Endothelial cell of umbilical vein (primary cell): Measurements from ENCODE around the gene TOR1A.
A peak's percentile ranks its signal among the peaks of the same experiment; 100 is the strongest.

Experiments used
- CTCF ChIP-seq, 2 donors: IDR thresholded peaks; 1 replicate in 1 of 2; 2 replicates in 1 of 2; pipeline ENCODE4 v1.5.1; 2011; ENCODE audit warnings: low read length in 2 of 2, mild to moderate bottlenecking in 2 of 2, moderate library complexity in 2 of 2, control low read depth in 1 of 2, inconsistent platforms in 1 of 2, low read depth in 1 of 2; ENCODE audit not compliant: insufficient read depth in 1 of 2; ENCODE audit errors: extremely low read depth in 1 of 2
- EZH2 ChIP-seq: IDR thresholded peaks from 2 replicates; pipeline ENCODE4 v1.6.1; 2012; ENCODE audit warnings: borderline replicate concordance, low read depth, mild to moderate bottlenecking, moderate library complexity, low read length, inconsistent platforms; ENCODE audit not compliant: severe bottlenecking
- JUN ChIP-seq: IDR thresholded peaks from 2 replicates; pipeline ENCODE4 v1.6.1; 2011; ENCODE audit warnings: borderline replicate concordance, low read depth; ENCODE audit not compliant: insufficient read length, insufficient read depth
- MAX ChIP-seq: IDR thresholded peaks from 2 replicates; pipeline ENCODE4 v1.6.1; 2011; ENCODE audit not compliant: insufficient read depth, insufficient read length
- MYC ChIP-seq: IDR thresholded peaks from one replicate; pipeline ENCODE4 v1.6.1; 2011; ENCODE audit warnings: mild to moderate bottlenecking, low read depth, low read length
- POLR2A ChIP-seq: IDR thresholded peaks from 2 replicates; pipeline ENCODE4 v1.6.1; 2012; ENCODE audit warnings: low read depth, mild to moderate bottlenecking, control low read depth, low read length
- POLR2AphosphoS5 ChIP-seq: IDR thresholded peaks from 2 replicates; pipeline ENCODE4 v1.6.1; 2012; ENCODE audit warnings: low read depth, mild to moderate bottlenecking, control low read depth, low read length, moderate library complexity; ENCODE audit not compliant: insufficient read depth

GRCh38 chr9:129802833-129803675 lies 20.9 kb downstream of the TOR1A start, which contains the start of gene TOR1B:
- TF ChIP-seq MYC: no peak
- TF ChIP-seq POLR2AphosphoS5: peak; percentile 89
- no peak for TF ChIP-seq CTCF (IDR thresholded peaks at IDR 0.05; ENCODE audit: extremely low read depth in 1 of 2, insufficient read depth in 1 of 2, low read depth in 1 of 2, low read length in 2 of 2)
- TF ChIP-seq POLR2A: peak; percentile 89
- no peak for TF ChIP-seq JUN
- no peak for TF ChIP-seq EZH2
- TF ChIP-seq MAX: no peak
